ENCODE data around the gene OTOA. TPM values are rescaled to one million over a fixed set of nuclear protein-coding genes. Genes with fewer than 3 reads are reported as not detected.
A peak's percentile ranks its signal among the peaks of the same experiment; 100 is the strongest.
"Not testable (repeated sequence)": the region's sequence is repeated elsewhere in the genome, so short reads cannot be mapped to it uniquely, and the experiment has no call there.

OTOA gene
- total and polyA plus RNA-seq, 5 donors = 0.07 TPM; not detected in 4

DNA sequence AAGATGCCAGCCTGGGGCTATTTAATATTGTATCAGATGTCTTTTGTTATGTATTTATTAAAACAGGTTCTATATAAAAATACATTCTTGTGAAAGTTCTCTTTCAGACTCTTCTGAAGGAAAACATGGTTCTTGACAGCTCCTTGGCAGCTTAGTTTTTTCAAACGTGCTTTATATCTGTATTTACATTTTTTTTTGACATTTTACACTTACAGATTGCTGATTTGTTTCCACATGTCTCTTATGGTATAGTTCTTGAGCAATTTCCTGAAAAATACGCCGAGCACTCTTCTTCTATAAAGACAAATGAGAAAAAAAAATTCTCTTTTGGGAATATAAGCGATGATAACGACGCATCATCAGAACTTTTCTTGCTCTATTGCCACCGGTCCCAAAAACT is 20.9 kb upstream of the OTOA start:
- H3K4me3 ChIP-seq (ENCODE audit: low read length) = no peak overlapping the region
- H3K27ac ChIP-seq (ENCODE audit: low read length) = no peak overlapping the region
- H3K4me1 ChIP-seq (ENCODE audit: control insufficient read depth, insufficient read depth, low read length) = peaks cover 5% of the 10 kb centered on the region
- H3K27me3 ChIP-seq (ENCODE audit: control insufficient read depth, insufficient read depth) = no peaks in the 10 kb centered on the region
- DNase-seq = no peak
- 62% methylated on average over 7 of the region's 7 CpGs for WGBS
- ATAC-seq = no peak
- H3K9me3 ChIP-seq (ENCODE audit: control insufficient read depth, low read length) = no peaks in the 10 kb centered on the region
- intact Hi-C loops (cut with DNase I) = loop anchor here in 1 of 4 donors (5.0 kb wide), 1 partner anchor 56 kb away; no protein-coding TSS in a partner anchor

DNA sequence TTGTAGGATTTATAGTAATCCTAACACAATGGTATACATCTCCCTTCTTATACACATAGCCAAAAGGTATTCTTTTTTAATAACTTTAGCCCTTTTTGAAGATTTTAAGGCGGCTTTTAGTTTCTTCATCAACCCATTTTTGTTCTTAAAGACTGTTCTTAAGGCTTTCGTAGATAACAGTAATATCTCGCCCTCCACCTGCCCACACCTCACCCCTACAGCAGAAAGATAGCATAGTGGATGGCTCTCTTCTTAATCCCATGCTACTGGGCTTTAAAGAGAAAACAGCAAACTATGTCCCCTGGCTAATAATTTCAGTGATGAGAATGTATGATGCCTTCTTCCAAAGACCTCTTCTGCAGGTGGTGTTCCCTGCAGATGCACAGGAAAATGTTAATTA is 20.0 kb upstream of the OTOA start:
- H3K4me3 ChIP-seq (ENCODE audit: low read length) = no peak overlapping the region
- ATAC-seq (no peak), DNase-seq (no peak)
- WGBS = 97% methylated on average over 3 of the region's 3 CpGs
- no peaks in the 10 kb centered on the region for H3K9me3 ChIP-seq (ENCODE audit: control insufficient read depth, low read length)
- peaks cover 5% of the 10 kb centered on the region for H3K4me1 ChIP-seq (ENCODE audit: control insufficient read depth, insufficient read depth, low read length)
- intact Hi-C loops (cut with DNase I) = loop anchor here in 1 of 4 donors (5.0 kb wide), 1 partner anchor 56 kb away; no protein-coding TSS in a partner anchor
- no peaks in the 10 kb centered on the region for H3K27me3 ChIP-seq (ENCODE audit: control insufficient read depth, insufficient read depth)
- H3K27ac ChIP-seq (ENCODE audit: low read length) = no peak overlapping the region

DNA sequence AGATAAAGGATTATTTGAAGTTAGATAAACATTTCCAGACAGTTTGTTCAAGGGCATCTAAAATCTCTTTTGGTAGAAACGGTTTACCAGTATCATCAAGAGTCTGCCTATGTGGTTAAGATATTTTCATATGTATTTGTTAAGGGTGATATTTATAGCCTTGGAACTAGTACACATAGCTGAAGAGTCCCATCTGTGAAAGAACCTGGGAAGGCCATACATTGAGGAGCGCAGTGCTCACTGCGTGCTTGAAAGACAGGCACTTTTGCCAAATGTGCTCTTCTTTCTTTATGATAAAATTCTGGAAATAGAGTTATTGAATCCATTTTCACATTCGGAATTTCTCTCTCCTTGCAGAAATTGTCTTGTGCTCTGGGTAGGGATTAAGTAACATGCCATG is 19.1 kb upstream of the OTOA start:
- no peak overlapping the region for H3K4me3 ChIP-seq (ENCODE audit: low read length)
- H3K27ac ChIP-seq (ENCODE audit: low read length) = no peak overlapping the region
- H3K9me3 ChIP-seq (ENCODE audit: control insufficient read depth, low read length) = no peaks in the 10 kb centered on the region
- peaks cover 5% of the 10 kb centered on the region for H3K4me1 ChIP-seq (ENCODE audit: control insufficient read depth, insufficient read depth, low read length)
- 86% methylated on average over 4 of the region's 4 CpGs for WGBS
- DNase-seq = no peak
- H3K27me3 ChIP-seq (ENCODE audit: control insufficient read depth, insufficient read depth) = no peaks in the 10 kb centered on the region
- intact Hi-C loops (cut with DNase I) = loop anchor here in 2 of 4 donors (5.0 kb wide), 1 partner anchor 57 kb away; no protein-coding TSS in a partner anchor
- no peak for ATAC-seq

DNA sequence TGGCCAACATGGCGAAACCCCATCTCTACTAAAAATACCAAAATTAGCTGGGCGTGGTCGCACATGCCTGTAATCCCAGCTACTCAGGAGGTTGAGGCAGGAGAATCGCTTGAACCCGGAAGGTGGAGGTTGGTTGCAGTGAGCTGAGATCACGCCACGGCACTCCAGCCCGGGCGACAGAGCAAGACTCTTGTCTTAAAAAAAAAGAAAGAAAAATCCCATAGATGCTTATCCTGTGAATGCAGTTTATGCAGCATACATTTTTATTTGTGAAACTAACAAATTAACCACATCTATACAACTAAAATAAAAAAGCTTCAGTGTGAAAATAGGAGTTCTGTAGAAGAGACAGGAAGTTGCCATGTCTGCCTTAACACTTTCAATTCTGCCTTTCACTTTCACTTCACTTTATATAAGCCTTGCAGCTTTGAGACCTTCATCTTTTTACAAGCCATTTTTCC is 18.5 kb upstream of the OTOA start:
- Histone ChIP-seq H3K27me3 (ENCODE audit: control insufficient read depth, insufficient read depth) (no peaks in the 10 kb centered on the region), H3K4me3 (ENCODE audit: low read length) (peak overlapping the region; percentile 67), H3K4me1 (ENCODE audit: control insufficient read depth, insufficient read depth, low read length) (peaks cover 5% of the 10 kb centered on the region), H3K9me3 (ENCODE audit: control insufficient read depth, low read length) (no peaks in the 10 kb centered on the region), H3K27ac (ENCODE audit: low read length) (peak overlapping the region; percentile 48)
- intact Hi-C loops (cut with DNase I) = loop anchor here in 1 of 4 donors (5.0 kb wide), 1 partner anchor 58 kb away; no protein-coding TSS in a partner anchor
- 65% methylated on average over 9 of the region's 9 CpGs for WGBS
- ATAC-seq (peak in 1 of 2 donors; percentile 62), DNase-seq (no peak)

DNA sequence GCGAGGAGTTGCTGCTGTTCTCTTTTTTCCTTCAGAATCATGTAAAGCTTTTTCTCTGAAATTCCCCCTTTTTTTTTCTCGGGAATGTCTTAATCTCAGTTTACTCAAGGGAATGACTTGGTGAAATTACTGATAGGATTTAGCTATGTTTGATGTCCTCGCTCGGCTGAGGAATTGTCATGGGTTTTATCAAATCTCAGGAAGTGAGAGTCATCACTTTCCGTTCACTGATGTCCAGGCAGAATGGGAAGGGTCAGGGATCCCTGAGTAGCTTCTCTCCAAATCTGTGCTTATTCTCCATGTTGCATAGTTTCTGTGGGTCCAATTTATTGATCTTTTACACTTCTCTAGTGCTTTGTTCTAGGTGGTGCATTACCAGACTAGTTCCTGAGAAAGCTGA is 17.7 kb upstream of the OTOA start:
- Histone ChIP-seq H3K9me3 (ENCODE audit: control insufficient read depth, low read length) (no peaks in the 10 kb centered on the region), H3K4me3 (ENCODE audit: low read length) (peak overlapping the region; percentile 67), H3K27ac (ENCODE audit: low read length) (no peak overlapping the region), H3K4me1 (ENCODE audit: control insufficient read depth, insufficient read depth, low read length) (peaks cover 3% of the 10 kb centered on the region), H3K27me3 (ENCODE audit: control insufficient read depth, insufficient read depth) (no peaks in the 10 kb centered on the region)
- 34% methylated on average over 5 of the region's 5 CpGs for WGBS
- DNase-seq (no peak), ATAC-seq (peak in 1 of 2 donors; percentile 75)
- intact Hi-C loops (cut with DNase I) = loop anchor here in 1 of 4 donors (5.0 kb wide), 1 partner anchor 59 kb away; no protein-coding TSS in a partner anchor

DNA sequence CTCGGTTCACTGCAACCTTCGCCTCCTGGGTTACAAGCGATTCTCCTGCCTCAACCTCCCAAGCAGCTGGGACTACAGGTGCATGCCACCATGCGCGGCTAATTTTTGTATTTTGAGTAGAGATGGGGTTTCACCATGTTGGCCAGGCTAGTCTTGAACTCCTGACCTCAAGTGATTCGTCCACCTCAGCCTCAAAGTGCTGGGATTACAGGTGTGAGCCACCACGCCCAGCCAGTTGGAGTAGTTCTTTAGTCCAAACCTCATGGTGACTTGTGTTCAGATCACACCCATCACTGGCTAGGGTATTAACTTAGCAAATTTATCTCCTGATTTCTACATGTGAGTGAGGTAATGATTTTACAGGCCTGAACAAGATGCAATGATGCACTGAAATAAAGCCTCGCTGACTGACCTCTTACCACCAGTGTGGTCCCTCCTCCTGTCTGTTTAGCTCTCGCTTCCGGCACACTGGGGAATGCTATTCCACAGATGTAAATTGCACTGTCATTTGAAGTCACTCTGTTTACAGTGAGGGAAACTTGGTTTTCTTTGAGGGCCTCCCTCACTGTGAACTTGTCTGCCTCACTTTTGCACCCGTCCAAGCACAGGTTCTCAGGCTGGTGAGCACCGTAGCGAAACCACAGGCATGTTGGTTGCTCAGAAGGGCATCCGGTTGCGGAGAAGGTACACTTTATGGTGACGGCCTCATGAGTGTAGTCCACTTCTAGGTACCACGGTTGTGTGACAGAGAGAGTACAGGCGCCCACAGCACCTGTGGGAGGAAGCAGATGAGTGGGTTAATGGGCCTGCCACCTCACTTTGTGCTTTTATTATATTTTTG is 16.8 kb upstream of the OTOA start:
- Histone ChIP-seq H3K4me3 (ENCODE audit: low read length) (no peak overlapping the region), H3K27me3 (ENCODE audit: control insufficient read depth, insufficient read depth) (no peaks in the 10 kb centered on the region), H3K27ac (ENCODE audit: low read length) (no peak overlapping the region), H3K9me3 (ENCODE audit: control insufficient read depth, low read length) (no peaks in the 10 kb centered on the region), H3K4me1 (ENCODE audit: control insufficient read depth, insufficient read depth, low read length) (peaks cover 3% of the 10 kb centered on the region)
- ATAC-seq = no peak
- 88% methylated on average over 18 of the region's 18 CpGs for WGBS
- intact Hi-C loops (cut with DNase I) = loop anchor here in 1 of 4 donors (5.0 kb wide), 1 partner anchor 60 kb away; no protein-coding TSS in a partner anchor
- DNase-seq = no peak

DNA sequence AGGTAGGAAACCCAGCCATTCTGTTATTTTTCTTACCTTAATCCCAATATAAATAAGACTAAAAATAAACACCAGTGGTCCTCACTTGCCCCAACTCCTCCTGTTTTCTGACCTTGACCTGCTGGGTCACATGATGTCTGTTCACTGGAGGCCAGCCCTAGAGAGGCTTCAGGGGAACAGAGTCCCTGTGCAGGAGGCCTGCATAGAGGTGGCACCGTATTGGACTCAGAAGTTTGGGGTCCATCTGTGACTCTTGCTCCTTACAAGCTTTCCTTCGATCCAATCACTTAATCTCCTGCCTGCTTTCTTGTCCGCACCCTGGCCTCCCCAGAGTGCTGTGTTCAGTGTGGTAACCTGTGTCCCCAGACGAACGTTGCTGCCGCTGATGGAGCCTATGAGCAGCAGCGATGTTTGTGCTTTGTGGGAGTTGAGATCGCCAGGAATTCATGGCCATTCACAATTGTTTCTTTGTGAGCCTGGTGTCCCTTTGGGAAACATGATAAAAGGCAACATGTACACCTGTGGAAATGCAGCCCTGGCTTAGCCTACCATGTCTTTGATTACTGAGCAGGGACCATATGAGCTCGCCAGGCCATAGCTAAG is 16.1 kb upstream of the OTOA start:
- no peak overlapping the region for H3K27ac ChIP-seq (ENCODE audit: low read length)
- WGBS = 90% methylated on average over 9 of the region's 9 CpGs
- intact Hi-C loops (cut with DNase I) = loop anchor here in 1 of 4 donors (5.0 kb wide), 1 partner anchor 60 kb away; no protein-coding TSS in a partner anchor

DNA sequence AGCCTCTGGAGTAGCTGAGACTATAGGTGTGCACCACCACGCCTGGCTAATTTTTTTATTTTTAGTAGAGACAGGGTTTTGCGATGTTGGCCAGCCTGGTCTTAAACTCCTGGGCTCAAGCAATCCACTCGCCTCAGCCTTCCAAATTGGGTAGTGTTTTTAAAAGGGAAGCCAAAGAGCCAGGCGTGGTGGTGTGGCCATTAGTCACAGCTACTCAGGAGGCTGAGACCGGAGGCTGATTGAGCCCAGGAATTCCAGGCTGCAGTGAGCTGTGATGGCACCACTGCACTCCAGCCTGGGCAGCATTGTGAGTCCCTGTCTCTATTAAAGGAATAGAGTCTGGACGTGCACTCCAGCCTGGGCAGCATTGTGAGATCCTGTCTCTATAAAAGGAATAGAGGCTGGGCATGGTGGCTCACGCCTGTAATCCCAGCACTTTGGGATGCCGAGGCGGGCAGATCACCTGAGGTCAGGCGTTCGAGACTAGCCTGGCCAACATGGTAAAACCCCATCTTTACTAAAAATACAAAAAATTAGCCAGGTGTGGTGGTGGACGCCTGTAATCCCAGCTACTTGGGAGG is 13.9 kb upstream of the OTOA start:
- ATAC-seq; H3K4me3 ChIP-seq (ENCODE audit: low read length); DNase-seq; H3K27ac ChIP-seq (ENCODE audit: low read length); H3K4me1 ChIP-seq (ENCODE audit: control insufficient read depth, insufficient read depth, low read length); H3K27me3 ChIP-seq (ENCODE audit: control insufficient read depth, insufficient read depth); H3K9me3 ChIP-seq (ENCODE audit: control insufficient read depth, low read length): not testable (repeated sequence)
- WGBS = 93% methylated on average over 12 of the region's 12 CpGs
- intact Hi-C loops (cut with DNase I) = loop anchor here in 2 of 4 donors (5.0 to 10.0 kb wide), 2 partner anchors 63 to 65 kb away; no protein-coding TSS in a partner anchor

More for the DNA sequence above, 16.1 kb upstream of the OTOA start:
- DNase-seq (no peak), ATAC-seq (no peak)
- no peaks in the 10 kb centered on the region for H3K9me3 ChIP-seq (ENCODE audit: control insufficient read depth, low read length)
- peaks cover 3% of the 10 kb centered on the region for H3K4me1 ChIP-seq (ENCODE audit: control insufficient read depth, insufficient read depth, low read length)
- no peaks in the 10 kb centered on the region for H3K27me3 ChIP-seq (ENCODE audit: control insufficient read depth, insufficient read depth)
- no peak overlapping the region for H3K4me3 ChIP-seq (ENCODE audit: low read length)

DNA sequence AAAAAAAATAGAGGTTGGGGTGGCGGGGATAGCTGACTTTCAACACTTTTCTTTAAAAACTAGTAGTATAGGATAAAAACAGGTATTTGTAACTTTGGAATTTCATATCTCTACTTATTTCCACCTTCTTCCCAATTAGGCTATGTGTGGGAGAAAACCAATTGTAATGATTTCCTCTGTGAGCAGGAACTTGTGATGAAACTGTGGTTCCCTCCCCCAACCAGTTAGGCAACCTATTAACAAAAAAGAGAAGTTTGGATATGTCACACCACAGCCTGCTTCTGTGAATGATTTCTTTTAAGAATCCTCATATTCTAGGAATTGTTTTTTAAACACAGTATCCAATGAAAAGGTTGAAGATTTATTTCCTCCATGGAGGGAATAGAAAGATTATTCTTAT is 13.2 kb upstream of the OTOA start:
- intact Hi-C loops (cut with DNase I) = loop anchor here in 1 of 4 donors (10.0 kb wide), 1 partner anchor 64 kb away; no protein-coding TSS in a partner anchor
- Histone ChIP-seq H3K4me1 (ENCODE audit: control insufficient read depth, insufficient read depth, low read length) (peaks cover 3% of the 10 kb centered on the region), H3K9me3 (ENCODE audit: control insufficient read depth, low read length) (no peaks in the 10 kb centered on the region), H3K27ac (ENCODE audit: low read length) (no peak overlapping the region), H3K4me3 (ENCODE audit: low read length) (no peak overlapping the region), H3K27me3 (ENCODE audit: control insufficient read depth, insufficient read depth) (no peaks in the 10 kb centered on the region)
- DNase-seq = no peak
- no peak for ATAC-seq
- 89% methylated on average over 1 of the region's 1 CpG for WGBS

DNA sequence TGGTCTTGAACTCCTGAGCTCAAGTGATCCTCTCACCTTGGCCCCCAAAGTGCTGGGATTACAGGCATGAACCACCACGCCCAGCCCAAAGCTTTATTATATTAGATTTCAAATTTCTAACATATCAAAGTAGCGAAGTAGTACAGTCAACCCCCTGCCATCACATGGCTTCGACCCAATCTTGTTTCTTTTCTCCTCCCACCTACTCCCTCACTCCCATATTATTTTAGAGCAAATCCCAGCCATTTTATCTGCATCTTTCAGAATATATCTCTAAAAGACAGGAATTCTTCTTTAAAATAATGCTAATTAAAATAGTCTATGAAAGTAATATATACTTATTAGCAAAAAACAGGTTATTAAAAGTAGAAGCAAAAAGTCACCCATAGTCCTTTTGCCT is 12.3 kb upstream of the OTOA start:
- WGBS = 87% methylated on average over 3 of the region's 3 CpGs
- H3K9me3 ChIP-seq (ENCODE audit: control insufficient read depth, low read length) = no peaks in the 10 kb centered on the region
- no peak overlapping the region for H3K4me3 ChIP-seq (ENCODE audit: low read length)
- intact Hi-C loops (cut with DNase I) = loop anchor here in 1 of 4 donors (10.0 kb wide), 1 partner anchor 63 kb away; no protein-coding TSS in a partner anchor
- peaks cover 1% of the 10 kb centered on the region for H3K4me1 ChIP-seq (ENCODE audit: control insufficient read depth, insufficient read depth, low read length)
- ATAC-seq (no peak), DNase-seq (no peak)
- H3K27me3 ChIP-seq (ENCODE audit: control insufficient read depth, insufficient read depth) = no peaks in the 10 kb centered on the region
- H3K27ac ChIP-seq (ENCODE audit: low read length) = no peak overlapping the region

Measured in right cardiac atrium (tissue), 5 donors.